Activated CD4-positive, alpha-beta T cell treated with anti-CD3 and anti-CD28 coated beads, Interleukin-2, Interleukin-4, amounts not matched to agents 100 ng/mL and 50 ng/mL, durations not matched to agents 16 hours and 8 hours (primary cell): ENCODE results near the gene PIK3CB.
"Not testable (repeated sequence)": the region's sequence is repeated elsewhere in the genome, so short reads cannot be mapped to it uniquely, and the experiment has no call there.

Source experiments
- DNase-seq: peaks from one replicate; pipeline ENCODE4 v3.0.0-alpha.2; 2020; ENCODE audit warnings: low spot score

The PIK3CB gene

DNA sequence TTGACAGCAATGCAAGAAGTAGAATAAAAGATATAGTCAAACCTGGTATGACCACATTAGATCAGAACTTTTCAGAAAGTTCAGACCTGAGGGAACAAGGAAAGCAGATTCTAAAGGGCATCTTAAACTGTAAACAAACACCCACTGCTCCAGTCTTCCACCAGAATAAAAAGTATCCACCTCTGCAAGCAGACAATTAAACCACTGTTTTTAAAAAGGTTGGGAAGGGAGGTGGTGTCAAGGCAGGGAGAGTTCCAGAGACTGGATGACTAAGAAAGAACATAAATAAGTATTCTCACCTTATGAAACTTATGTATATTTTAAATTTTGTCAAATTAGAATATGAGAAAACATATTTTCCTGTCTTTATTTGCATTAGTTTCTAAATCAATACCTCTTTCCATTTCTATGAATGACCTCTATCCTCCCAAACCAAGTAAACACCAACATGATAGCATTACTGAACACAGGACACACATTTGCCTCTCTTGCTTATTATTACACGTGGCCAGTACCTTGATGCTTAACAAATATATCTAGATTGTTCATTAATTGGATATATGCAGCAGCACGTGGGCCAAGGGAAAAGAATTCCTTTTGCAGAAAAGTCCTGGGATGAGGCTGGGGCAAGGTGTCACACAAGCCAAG is 31.6 kb downstream of the PIK3CB start:
- no peak for DNase-seq

DNA sequence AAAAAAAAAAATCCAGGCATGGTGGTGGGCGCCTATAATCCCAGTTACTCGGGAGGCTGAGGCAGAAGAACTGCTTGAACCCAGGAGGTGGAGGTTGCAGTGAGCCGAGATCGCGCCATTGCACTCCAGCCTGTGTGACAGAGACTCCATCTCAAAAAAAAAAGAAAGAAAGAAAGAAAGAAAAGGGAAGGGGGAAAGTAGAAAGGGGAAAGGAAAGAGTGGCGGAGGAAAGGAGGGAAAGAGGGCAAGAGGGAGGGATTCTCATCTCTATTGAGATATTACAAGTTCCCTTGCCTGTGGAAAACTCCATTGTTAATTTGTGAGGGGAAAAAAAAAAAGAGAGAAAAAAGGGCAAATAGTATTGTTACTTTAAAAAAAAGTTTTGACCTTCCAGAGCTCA is 32.5 kb downstream of the PIK3CB start:
- not testable (repeated sequence) for DNase-seq

DNA sequence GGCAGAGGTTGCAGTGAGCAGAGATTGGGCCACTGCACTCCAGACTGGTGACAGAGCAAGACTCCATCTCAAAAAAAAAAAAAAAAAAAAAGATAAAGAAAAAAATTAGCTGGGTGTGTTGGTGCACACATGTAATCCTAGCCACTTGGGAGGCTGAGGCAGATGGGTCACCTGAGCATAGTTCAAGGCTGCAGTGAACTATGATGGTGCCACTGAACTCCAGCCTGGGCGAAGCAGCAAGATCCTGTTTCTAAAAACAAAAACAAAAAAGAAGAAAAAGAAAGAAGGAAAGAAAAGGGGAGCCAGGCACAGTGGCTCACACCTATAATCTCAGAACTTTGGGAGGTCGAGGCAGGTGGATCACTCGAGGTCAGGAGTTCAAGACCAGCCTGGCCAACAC is 32.9 kb downstream of the PIK3CB start:
- DNase-seq, result no peak

DNA sequence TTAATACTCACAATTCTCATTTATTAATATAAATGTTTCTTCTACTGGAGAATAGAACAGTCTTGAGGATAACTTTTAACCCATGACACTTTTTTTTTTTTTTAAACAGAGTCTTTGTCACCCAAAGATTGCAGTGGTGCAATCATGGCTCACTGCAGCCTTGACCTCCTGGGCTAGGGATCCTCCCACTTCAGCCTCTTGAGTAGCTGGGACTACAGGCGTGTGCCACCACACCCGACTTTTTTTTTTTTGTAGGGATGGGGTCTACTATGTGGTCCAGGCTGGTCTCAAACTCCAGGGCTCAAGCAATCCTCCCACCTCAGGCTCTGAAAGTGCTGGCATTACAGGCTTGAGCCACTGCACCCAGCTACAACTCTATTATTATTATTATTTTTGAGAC is 34.5 kb downstream of the PIK3CB start:
- no peak for DNase-seq

DNA sequence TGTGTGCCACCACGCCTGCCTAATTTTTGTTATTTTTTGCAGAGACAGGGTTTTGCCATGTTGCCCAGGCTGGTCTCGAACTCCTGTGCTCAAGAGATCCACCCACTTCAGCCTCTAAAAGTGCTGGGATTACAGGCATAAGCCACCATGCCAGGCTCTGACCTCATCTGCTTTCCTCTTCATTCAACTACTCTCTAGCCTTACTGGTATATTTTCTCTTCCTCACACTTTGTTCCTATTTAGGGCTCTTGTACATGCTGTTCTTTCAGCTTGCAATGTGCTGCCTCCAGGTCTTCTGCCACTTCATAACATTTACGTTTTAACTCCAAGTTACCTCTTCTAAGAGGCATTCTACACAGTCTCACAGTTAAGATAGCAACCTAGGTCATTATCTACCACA is 34.9 kb downstream of the PIK3CB start:
- DNase-seq, result no peak

DNA sequence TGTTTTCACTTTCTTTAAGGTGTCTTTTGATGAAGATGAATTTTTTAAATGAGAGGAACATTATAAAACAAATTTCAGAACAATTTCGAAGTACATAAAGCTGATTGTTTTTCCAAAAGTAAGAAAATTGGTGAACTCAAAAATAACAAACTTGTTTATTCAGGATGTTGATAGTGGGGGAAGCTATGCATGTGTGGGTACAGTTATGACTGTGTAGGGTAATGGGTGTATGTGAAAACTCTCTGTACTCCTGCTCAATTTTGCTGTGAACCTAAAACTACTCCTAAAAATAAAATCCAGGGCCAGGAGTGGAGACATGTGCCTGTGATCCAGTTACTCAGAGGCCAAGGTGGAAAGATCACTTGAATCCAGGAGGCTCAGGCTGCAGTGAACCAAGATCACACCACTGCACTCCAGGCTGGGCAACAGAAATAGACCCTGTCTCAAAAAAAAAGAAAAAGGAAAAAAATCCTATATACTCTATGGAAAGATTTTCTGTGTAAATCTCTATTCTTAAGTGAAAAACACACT is 37.2 kb downstream of the PIK3CB start:
- DNase-seq, result no peak

DNA sequence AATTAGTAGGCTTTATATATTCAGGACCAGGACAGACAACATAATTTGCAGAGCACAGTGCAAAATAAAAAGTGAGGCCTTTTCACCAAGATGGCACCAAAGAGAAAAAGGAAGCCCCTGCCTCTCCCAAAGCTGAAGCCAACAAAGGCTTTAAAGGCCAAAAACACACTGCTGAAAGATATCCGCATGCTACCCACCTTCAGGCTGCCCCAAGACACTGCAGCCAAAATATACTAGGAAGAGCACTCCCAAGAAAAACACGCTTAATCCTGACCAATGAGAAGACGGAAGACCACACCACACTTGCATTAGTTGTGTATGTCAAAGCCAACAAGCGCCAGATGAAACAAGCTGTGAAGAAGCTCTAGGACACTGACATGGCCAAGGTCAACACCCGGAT is 38.0 kb downstream of the PIK3CB start:
- no peak for DNase-seq

DNA sequence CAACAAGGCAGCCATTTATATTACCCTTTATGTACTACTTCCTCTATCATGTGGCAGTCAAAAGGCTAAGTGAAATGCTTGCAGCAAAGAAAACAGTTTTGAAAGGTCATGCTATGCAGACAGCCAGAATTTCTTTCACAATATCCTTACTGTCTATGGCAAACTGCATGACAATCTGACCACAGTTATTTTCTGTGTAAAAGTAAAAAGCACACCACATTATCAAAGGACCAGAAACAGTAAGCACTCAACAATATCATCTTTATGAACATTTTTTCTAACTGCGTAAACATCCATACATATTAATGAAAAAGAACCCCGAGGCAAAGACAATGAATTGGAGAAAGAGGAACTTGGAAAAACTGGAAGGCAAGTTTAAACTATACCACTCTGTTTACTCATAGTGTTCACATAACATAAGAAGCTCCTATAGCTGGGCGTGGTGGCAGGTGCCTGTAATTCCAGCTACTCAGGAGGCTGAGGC is 47.9 kb downstream of the PIK3CB start:
- no peak for DNase-seq

DNA sequence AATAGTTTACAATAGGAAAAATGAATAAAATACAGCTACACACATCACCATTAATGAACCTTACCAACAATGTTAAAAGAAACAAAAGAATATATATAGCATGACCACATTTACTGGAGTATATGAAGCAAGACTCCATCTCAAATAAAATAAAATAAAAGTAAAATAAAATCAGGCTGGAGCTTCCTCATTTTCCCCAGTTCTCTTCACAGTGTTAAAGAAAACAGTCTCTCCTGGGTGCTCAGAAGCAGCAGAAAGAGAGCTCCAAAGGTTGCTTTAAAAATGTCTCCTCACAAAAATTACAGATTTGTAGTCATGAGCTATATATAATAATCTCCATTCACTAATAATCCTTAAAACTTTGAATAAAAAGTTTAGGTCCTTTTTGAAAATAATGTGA is 48.8 kb downstream of the PIK3CB start:
- no peak for DNase-seq

DNA sequence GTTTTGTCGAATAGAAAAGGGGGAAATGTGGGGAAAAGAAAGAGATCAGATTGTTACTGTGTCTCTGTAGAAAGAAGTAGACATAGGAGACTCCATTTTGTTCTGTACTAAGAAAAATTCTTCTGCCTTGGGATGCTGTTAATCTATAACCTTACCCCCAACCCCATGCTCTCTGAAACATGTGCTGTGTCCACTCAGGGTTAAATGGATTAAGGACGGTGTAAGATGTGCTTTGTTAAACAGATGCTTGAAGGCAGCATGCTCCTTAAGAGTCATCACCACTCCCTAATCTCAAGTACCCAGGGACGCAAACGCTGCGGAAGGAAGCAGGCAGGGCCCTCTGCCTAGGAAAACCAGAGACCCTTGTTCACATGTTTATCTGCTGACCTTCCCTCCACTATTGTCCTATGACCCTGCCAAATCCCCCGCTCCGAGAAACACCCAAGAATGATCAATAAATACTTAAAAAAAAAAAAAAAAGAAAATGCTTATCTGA is 49.3 kb downstream of the PIK3CB start:
- not testable (repeated sequence) for DNase-seq

DNA sequence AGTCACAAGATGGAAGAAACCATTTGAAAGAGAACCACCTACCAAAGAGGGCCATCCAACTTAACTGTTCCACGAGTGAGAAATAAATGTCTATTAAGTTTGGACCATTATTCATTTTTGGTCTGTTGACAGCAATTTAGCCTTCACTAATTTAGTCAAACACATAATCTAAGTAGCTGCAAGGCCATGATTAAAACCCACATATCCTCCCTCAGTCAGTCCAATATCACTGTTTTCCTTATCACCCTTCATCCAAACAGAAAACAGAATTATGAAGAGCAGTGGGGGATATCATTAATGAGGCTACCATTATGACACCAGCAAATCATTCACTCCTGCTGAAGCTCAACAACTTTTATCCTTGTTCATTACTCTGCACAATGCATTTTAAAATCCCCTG is 52.0 kb downstream of the PIK3CB start:
- DNase-seq, result no peak

DNA sequence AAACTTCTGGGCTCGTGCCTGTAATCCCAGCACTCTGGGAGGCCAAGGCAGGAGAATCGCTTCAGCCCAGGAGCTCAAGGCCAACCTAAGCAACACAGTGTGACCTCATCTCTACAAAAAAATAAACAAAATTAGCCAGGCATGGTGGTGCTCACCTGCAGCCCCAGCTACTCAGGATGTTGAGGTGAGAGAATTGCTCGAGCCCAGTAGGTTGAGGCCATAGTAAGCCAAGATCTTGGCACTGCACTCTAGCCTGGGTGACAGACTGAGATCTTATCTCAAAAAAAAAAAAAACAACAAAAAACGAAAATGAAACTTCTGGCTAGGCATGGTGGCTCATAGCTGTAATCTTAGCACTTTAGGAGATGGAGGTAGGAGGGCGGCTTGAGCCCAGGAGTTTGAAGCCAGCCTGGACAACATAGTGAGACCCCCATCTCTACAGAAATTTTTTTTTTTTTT is 53.7 kb downstream of the PIK3CB start:
- DNase-seq, result peak; percentile 55

DNA sequence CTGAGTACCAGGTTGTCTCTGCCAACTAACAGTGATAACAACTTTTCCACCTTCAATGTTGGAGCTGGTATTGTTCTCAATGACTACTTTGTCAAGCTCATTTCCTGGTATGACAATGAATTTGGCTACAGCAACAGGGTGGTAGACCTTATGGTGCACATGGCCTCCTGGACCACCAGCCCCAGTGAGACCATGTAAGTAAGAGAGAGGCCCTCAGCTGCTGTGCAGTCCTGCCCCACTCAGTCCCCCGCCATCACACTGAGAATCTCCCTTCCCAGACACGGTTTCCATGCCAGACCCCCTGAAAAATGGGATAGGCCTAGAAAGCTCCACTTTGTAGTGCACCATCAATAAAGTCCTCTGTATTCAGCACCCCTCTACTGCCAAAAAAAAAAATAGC is 56.1 kb downstream of the PIK3CB start:
- no peak for DNase-seq

DNA sequence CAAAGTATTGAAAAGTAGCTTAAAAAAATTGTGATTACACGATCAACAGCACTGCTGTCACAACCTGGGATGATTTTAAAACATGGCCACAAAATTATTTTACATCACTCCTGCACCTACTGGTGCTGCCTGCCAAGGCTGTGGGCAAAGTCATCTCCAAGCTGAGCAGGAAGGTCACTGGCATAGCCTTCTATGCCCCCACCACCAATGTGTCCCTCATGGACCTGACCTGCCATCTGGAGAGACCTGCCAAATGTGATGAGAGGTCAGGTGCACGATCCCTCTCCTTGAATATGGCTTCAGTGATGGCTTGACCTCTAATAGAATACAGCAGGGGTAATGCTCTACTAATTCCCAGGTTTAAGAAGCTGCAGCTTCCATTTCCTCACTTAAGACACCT is 57.8 kb downstream of the PIK3CB start:
- no peak for DNase-seq

DNA sequence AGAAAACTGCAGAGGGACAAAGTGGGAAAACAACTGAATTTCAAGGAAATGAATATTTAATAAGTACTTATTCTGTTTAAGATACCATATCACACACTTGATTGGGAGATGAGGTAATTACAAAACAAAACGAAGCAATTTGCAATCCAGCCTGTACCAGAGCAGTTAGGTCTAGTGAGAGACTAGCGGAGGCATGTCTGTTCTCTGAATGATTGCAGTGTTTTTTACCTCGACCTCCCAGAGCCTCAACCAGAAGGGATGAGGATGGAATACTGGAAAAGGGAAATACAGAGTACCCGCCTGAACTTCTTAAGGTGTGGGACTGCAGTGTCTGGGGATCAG is 59.5 kb downstream of the PIK3CB start:
- no peak for DNase-seq

DNA sequence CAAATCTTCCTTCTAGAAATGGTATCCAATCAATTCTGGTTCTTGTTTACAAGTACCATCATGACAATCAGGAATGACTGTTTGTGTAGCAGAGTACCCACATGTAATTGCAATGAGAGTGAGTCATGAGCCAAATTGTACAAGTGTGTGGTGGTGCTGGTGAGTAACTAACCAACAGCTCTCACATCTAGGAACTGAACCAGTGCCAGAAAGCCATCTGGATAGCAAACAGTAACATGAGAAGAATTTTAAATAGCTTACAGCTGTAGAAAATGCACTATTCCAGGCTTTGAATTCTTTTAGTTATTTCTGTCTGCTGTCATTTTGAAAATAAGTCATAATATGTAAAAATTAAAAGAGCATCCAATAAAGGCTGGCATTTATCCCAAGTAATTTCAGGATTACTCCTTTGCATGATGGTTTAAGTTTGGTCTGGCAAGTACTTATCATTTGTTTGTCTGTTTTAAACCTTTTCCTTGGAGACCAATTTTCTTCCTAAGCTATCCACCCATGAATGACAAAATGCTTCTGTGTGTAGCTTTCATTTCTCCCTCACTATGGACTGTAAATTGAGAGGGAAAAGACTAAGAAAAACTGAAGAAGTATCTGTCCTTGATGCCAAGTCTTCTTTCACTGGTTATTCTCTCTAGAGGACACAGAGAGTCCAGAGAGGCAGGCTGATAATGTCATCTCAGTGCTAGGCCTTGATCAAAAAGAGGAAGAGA is 60.0 kb downstream of the PIK3CB start:
- peak; percentile 57 for DNase-seq

DNA sequence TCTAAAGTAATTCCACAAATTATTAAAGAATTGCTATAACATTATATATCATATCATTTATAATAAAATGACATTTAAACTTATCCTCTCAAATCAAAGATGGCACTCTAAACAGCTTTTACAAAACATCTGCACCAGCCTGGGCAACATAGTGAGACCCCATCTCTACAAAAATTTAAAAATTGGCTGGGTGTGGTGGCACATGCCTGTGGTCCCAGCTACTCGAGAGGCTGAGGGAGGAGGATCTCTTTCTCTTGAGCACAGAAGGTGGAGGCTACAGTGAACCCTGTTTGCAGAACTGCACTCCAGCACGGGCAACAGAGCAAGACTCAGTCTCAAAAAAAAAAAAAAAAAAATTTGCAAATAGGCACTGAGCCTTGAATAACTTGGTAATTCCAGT is 63.1 kb downstream of the PIK3CB start:
- DNase-seq, result no peak

DNA sequence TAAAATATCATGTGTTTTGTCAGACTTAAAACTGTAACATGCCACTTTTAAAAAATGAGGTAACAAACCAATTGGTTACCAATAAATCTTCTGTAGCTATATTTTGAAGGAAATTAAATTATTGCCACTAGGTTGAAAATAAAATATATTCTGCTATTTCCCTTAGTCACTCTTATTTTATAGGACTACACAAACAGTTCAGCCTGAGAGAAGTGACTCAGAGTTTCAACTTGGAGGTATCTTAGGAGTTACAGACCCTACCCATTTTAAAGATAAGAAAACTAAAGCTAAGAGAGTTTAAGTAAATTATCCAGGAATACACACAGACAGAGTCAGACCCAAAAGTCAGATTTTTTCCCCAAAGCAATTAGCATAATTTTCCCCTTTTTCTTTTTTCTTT is 65.1 kb downstream of the PIK3CB start:
- no peak for DNase-seq

DNA sequence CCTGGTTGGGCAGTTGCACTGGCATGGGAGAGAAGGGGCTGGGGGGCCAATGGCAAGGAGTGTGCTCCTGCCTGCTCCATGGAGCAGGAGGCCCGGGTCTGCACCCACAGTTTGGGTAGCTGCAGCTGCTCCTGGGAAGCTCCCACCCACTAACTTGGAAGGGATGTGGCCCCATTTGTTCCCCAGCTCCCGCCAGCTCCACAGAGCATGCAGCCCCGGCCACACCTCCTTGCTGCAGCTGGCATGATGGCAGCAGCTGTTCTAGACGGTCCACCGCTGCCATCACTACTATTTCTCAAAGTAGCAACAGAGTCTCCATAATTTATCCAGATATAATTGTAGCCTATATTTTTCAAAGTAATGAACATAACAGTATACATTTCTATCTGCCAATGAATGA is 65.8 kb downstream of the PIK3CB start:
- DNase-seq, result no peak

DNA sequence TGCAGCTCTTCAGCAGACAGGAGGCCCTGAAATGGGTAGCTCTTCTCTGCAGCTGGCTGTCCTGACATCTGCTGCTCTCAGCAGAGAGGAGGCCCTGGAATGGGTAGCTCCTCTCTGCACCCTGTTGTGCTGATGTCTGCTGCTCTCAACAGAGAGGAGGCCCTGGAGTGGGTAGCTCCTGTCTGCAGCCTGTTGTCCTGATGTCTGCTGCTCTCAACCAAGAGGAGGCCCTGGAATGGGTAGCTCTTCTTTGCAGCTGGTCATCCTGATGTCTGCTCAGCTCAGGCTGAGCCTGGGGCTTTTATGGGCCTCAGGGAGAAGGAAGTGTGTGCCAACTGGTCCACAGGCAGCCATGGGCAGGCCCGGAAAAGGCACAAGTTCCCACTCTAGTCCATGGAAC is 66.6 kb downstream of the PIK3CB start:
- no peak for DNase-seq

DNA sequence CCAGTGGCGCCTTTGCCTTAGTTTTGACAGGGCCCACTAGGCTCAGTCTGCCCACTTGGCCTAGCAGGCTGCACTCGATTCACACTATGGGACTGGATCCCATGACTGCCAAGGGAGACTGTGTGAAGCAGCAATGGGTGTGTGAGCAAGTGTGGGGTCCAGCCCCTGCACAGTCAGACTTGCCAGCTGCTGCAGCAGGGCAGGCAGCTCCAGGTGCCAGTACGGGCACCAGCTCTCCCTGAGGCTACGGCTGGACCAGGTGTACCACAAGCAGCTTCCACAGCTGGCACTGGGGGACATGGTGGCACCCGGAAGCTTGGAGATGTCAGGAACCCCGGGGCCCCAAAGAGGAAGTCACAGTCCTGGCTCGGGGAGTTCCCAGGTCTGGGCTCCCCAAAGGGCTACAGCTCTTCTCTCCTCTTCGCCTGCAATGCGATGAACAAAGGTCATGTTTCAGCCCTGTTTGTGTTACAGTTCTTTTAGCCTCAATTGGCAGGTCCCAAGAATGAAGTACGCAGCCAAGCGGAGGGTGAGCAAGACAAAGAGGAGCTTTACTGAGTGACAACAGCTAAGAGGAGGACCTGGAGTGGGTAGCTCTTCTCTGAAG is 67.1 kb downstream of the PIK3CB start:
- DNase-seq, result no peak

DNA sequence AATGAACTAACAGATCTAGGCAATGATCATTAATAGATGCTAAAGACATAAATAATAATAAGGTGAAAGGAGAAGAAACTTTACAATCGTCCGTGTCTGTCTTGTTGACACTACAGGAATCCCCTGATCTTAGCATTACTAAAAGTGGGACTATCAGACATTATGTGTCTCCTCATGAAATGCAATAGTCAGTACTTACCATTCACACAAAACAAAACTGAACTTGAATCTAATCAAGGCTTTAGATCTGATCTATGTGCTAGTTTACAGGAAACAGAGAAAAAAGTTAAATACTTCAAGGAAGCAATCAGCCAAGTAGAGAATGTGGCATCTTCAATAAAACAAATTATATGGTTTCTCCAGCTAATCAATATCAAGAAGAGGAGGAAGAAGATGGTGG is 73.7 kb downstream of the PIK3CB start:
- DNase-seq, result peak; percentile 38

DNA sequence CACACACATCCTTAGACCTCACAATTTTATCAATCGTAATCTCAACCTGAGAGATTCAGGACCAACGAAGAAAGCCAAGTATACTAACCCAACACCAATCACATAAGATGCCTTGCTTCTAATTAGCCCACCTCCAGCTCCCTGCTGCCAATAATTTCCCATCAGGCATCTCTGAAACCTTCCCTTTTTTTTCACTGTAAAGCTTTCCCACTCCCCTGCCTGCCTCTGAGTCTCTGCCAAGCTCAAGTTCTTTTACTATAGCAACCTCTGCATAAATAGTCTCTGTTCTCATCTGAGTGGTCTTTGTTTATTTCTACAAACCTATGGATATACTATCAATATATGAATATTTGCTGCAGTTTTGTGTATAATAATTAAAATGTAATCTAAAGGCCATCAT is 86.5 kb downstream of the PIK3CB start:
- no peak for DNase-seq
